GM19467 (cell line): ENCODE measurements around the gene SNX32.
A peak's percentile ranks its signal among the peaks of the same experiment; 100 is the strongest.

Experiments used
- ATAC-seq: cut with Tn5 transposase; IDR thresholded peaks from one replicate; pipeline ENCODE4 v1.9.1; 2021; ENCODE audit warnings: mild to moderate bottlenecking, moderate library complexity; ENCODE audit not compliant: unreplicated experiment

SNX32 gene

GRCh38 chr11:65854852-65855837, 21.4 kb downstream of the SNX32 start:
- ATAC-seq, result no peak

GRCh38 chr11:65855927-65856363, 22.2 kb downstream of the SNX32 start:
- no peak for ATAC-seq

GRCh38 chr11:65856689-65857499, 23.1 kb downstream of the SNX32 start:
- no peak for ATAC-seq

- ATAC-seq, result peak; percentile 3
Observed at GRCh38 chr11:65857500-65857852, 23.7 kb downstream of the SNX32 start.

GRCh38 chr11:65857853-65858680, 24.3 kb downstream of the SNX32 start, which contains the start of gene CFL1:
Gene CFL1 (minus strand): TSS chr11:65858180. CDS start chr11:65858099, 81 bp downstream.
- ATAC-seq, result peak; percentile 44

GRCh38 chr11:65858681-65859087, 24.9 kb downstream of the SNX32 start:
- ATAC-seq, result no peak

GRCh38 chr11:65859095-65859811, 25.5 kb downstream of the SNX32 start:
- ATAC-seq, result peak; percentile 40

- ATAC-seq, result no peak
Observed at GRCh38 chr11:65859812-65860277, 26.1 kb downstream of the SNX32 start.

- no peak for ATAC-seq
Observed at GRCh38 chr11:65860278-65861164, 26.8 kb downstream of the SNX32 start, which contains the start of gene MUS81. Gene MUS81 (plus strand): TSS chr11:65860433. CDS start chr11:65860754, 321 bp downstream.

GRCh38 chr11:65861165-65861505, 27.4 kb downstream of the SNX32 start:
- ATAC-seq, result no peak

GRCh38 chr11:65861533-65862183, 27.9 kb downstream of the SNX32 start:
- no peak for ATAC-seq

- no peak for ATAC-seq
Observed at GRCh38 chr11:65862191-65862735, 28.5 kb downstream of the SNX32 start.

- ATAC-seq, result no peak
Observed at GRCh38 chr11:65862941-65863888, 29.5 kb downstream of the SNX32 start.

GRCh38 chr11:65863889-65864705, 30.3 kb downstream of the SNX32 start:
- ATAC-seq, result no peak

GRCh38 chr11:65864706-65865471, 31.1 kb downstream of the SNX32 start:
- no peak for ATAC-seq
